ENCODE measurements around the gene GPR34.
"Not testable (repeated sequence)": the region's sequence is repeated elsewhere in the genome, so short reads cannot be mapped to it uniquely, and the experiment has no call there.

The GPR34 gene

DNA sequence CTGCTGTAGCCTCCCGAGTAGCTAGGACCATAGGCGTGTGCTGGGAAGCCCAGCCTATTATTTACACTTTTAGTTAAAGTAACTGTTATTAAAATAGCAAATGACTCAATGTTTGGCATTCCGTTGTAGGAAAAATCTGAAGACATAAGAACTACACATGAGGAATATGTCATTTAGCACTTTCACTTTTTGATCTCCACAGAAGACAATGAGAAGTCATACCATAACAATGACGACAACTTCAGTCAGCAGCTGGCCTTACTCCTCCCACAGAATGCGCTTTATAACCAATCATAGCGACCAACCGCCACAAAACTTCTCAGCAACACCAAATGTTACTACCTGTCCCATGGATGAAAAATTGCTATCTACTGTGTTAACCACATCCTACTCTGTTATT is 6.7 kb downstream of the GPR34 start:
- Histone ChIP-seq H3K36me3 (ENCODE audit: insufficient read depth, low read depth, low read length) (no peaks in the 10 kb centered on the region), H3K27ac (ENCODE audit: low read length) (no peak overlapping the region), H3K9ac (ENCODE audit: low read depth, low read length) (no peak overlapping the region), H3K9me3 (ENCODE audit: insufficient read depth, low read depth, low read length) (no peaks in the 10 kb centered on the region), H3K27me3 (ENCODE audit: insufficient read depth, low read length) (no peaks in the 10 kb centered on the region), H3K4me3 (ENCODE audit: low read length) (no peak overlapping the region), H3K4me1 (ENCODE audit: insufficient read depth, low read length) (no peaks in the 10 kb centered on the region)

DNA sequence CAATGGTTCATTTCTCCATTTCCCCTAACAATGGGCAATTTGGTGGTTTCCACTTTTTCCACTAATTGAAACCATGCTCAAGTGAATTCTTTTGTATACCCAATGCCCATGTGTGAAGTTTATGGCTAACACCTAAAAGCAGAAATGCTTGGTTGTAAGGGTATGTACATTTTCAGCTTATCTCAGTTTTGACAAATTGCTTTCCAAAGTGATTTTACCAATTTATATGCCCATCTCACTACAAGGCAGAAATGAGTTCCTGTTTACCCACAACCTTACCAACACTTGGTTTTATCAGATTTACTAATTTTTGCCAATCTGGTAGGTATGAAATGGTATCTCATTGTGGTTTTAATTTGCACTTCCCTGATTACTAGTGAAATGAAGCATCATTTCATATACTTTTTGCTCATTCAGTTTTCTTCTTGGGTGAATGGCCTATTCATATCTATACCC is 14.8 kb downstream of the GPR34 start:
- Histone ChIP-seq H3K9me3 (ENCODE audit: insufficient read depth, low read depth, low read length) (no peaks in the 10 kb centered on the region), H3K27ac (ENCODE audit: low read length) (no peak overlapping the region), H3K9ac (ENCODE audit: low read depth, low read length) (no peak overlapping the region), H3K4me1 (ENCODE audit: insufficient read depth, low read length) (no peaks in the 10 kb centered on the region; the same call in 1 of the 2 replicates), H3K27me3 (ENCODE audit: insufficient read depth, low read length) (no peaks in the 10 kb centered on the region), H3K36me3 (ENCODE audit: insufficient read depth, low read depth, low read length) (no peaks in the 10 kb centered on the region), H3K4me3 (ENCODE audit: low read length) (no peak overlapping the region)

DNA sequence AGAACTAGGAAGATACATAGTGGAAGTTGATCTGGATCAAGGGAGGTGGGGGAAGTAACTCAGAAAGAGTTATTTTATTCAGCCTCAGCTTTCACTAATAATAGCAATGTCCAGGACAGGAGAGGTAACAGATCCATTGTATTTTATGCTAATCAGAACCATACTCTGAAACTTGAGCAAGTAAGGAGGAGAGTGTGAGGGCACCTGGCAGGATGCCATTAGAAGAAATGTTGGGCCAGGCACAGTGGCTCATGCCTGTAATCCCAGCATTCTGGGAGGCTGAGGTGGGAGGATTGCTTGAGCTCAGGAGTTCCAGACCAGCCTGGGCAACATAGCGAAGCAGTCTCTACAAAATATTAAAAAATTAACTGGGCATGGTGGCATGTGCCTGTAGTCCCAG is 16.3 kb downstream of the GPR34 start:
- H3K9me3 ChIP-seq (ENCODE audit: insufficient read depth, low read depth, low read length) = no peaks in the 10 kb centered on the region
- no peaks in the 10 kb centered on the region for H3K36me3 ChIP-seq (ENCODE audit: insufficient read depth, low read depth, low read length)
- no peak overlapping the region for H3K27ac ChIP-seq (ENCODE audit: low read length)
- H3K27me3 ChIP-seq (ENCODE audit: insufficient read depth, low read length) = no peaks in the 10 kb centered on the region
- H3K4me3 ChIP-seq (ENCODE audit: low read length) = no peak overlapping the region
- H3K4me1 ChIP-seq (ENCODE audit: insufficient read depth, low read length) = no peaks in the 10 kb centered on the region; the same call in 1 of the 2 replicates
- no peak overlapping the region for H3K9ac ChIP-seq (ENCODE audit: low read depth, low read length)

DNA sequence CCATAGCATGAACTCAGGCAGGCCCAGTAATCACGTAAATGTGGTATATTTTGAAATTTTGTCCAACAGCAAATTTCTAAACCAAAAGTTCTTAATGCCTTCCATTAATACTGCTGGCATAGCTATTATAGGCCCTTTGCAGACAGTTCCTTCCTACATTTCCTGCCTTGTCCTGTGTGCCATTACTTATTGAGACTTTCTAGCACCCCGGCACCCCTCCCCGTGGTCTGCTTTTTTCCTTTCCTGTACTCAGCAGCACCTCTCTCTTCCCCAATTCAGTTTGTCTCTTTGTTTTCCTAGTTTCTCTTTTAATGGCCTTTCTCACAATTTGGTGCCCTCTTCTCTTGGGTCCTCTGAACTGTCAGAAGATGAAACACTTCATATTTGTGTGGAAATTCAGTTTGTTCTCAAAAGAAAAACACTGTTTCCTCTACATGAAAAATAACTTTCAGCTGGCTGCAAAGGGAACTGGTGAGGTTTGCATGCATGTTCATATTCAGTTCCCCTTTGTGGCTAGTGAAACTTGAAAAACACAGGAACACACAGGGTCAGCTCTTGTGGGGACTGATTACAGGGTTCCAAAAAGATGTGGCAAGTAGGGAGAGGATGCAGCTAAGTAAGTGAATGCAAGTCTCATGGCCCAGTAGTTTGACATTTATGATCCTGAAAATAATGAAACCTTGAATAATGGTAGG is 17.1 kb downstream of the GPR34 start:
- H3K27ac ChIP-seq (ENCODE audit: low read length) = no peak overlapping the region
- H3K4me3 ChIP-seq (ENCODE audit: low read length) = no peak overlapping the region
- no peaks in the 10 kb centered on the region for H3K9me3 ChIP-seq (ENCODE audit: insufficient read depth, low read depth, low read length)
- H3K27me3 ChIP-seq (ENCODE audit: insufficient read depth, low read length) = no peaks in the 10 kb centered on the region
- H3K9ac ChIP-seq (ENCODE audit: low read depth, low read length) = no peak overlapping the region
- H3K4me1 ChIP-seq (ENCODE audit: insufficient read depth, low read length) = peaks cover 5% of the 10 kb centered on the region; the same call in 1 of the 2 replicates
- H3K36me3 ChIP-seq (ENCODE audit: insufficient read depth, low read depth, low read length) = no peaks in the 10 kb centered on the region

DNA sequence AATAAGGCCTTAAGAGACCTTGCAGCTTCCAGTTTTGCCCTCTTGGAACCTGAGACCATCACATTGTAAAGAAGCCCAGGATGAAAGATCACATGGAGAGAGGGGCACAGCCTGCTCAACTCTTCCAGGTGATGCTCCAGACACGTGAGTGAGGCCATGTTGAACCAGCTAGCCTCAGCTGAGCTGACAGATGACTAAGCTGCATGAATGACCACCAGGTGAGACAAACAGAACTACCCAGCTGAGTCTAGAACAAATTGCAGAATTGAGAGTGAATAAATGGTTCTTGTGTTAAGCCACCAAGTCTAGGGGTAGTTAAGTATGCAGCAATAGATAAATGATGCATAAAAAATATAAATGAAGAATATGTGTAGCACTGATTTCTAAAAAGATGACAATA is 18.4 kb downstream of the GPR34 start:
- H3K4me1 ChIP-seq (ENCODE audit: insufficient read depth, low read length) = peaks cover 6% of the 10 kb centered on the region; the same call in 1 of the 2 replicates
- H3K9ac ChIP-seq (ENCODE audit: low read depth, low read length) = no peak overlapping the region
- no peaks in the 10 kb centered on the region for H3K36me3 ChIP-seq (ENCODE audit: insufficient read depth, low read depth, low read length)
- H3K27me3 ChIP-seq (ENCODE audit: insufficient read depth, low read length) = no peaks in the 10 kb centered on the region
- H3K4me3 ChIP-seq (ENCODE audit: low read length) = no peak overlapping the region
- no peaks in the 10 kb centered on the region for H3K9me3 ChIP-seq (ENCODE audit: insufficient read depth, low read depth, low read length)
- H3K27ac ChIP-seq (ENCODE audit: low read length) = no peak overlapping the region

DNA sequence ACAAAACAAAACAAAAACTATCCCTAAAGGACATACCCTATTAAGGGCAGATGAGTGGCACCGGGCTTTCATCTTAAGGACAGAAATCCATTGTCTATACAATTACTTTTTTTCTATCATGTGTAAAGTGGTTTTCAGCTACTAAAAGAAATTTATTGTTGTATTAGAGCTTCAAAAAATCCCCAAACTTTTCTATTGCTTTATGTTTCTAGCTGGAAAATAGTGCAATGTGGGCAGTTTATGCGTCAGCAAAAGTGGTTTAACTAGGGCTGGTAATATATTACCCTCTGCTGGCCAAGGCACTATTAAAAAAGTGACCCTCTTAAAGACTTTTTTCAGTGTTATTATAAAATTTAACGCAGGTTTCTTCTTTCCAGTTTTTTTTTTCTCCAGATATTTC is 19.7 kb downstream of the GPR34 start:
- H3K27ac ChIP-seq (ENCODE audit: low read length) = no peak overlapping the region
- H3K9ac ChIP-seq (ENCODE audit: low read depth, low read length) = no peak overlapping the region
- H3K4me1 ChIP-seq (ENCODE audit: insufficient read depth, low read length) = peaks cover 6% of the 10 kb centered on the region; the same call in 1 of the 2 replicates
- no peaks in the 10 kb centered on the region for H3K36me3 ChIP-seq (ENCODE audit: insufficient read depth, low read depth, low read length)
- H3K27me3 ChIP-seq (ENCODE audit: insufficient read depth, low read length) = no peaks in the 10 kb centered on the region
- no peaks in the 10 kb centered on the region for H3K9me3 ChIP-seq (ENCODE audit: insufficient read depth, low read depth, low read length)
- no peak overlapping the region for H3K4me3 ChIP-seq (ENCODE audit: low read length)

DNA sequence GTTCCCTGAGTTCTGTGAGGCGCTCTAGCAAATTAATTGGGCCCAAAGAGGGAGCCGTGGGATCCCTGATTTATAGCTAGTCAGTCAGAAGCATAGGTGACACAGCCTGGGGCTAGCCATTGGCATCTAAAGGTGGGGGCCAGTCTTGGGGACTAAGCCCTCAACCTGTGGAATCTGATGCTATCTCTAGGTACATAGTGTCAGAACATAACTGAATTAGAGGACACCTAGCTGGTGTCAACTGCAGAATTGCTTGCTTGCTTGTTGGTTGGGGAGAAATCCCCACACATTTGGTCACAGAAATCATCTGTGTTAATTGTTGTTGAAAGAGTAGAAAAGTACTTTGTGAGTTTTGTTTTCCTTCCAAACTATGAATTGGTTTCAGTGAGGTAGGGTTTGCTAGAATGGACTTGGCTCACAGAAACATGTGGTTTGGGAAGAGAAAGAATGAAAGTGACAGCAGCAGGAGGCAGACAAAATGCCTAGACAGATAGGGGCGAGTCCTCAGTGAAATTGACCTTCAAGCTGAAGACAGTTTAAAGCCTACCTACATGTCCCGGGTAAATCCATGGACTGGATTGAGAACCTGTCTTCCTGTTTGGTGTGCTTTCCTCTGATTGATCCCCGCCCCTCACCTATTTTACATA is 22.4 kb downstream of the GPR34 start:
- H3K4me1 ChIP-seq (ENCODE audit: insufficient read depth, low read length) = peaks cover 6% of the 10 kb centered on the region; the same call in 1 of the 2 replicates
- no peaks in the 10 kb centered on the region for H3K9me3 ChIP-seq (ENCODE audit: insufficient read depth, low read depth, low read length)
- H3K4me3 ChIP-seq (ENCODE audit: low read length) = no peak overlapping the region
- no peaks in the 10 kb centered on the region for H3K27me3 ChIP-seq (ENCODE audit: insufficient read depth, low read length)
- no peaks in the 10 kb centered on the region for H3K36me3 ChIP-seq (ENCODE audit: insufficient read depth, low read depth, low read length)
- H3K27ac ChIP-seq (ENCODE audit: low read length) = no peak overlapping the region
- no peak overlapping the region for H3K9ac ChIP-seq (ENCODE audit: low read depth, low read length)

DNA sequence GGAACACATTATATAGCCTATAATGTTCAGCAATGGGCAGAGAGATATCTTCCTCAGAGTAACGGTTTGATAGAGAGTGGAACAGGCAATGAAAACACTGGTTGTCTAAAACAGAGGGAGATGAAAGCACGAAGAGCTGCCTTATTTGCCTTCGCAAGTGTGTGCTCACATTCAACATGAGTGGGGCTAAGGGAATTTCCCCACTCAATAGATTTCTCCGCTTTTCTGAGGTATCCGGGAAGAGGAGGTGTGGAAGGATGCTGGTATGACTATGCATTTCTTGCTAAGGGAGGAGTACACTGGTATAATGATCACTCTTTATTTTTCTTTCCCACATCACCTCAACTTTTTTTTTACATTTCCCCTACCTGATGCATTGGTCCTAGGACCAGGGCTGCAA is 27.4 kb downstream of the GPR34 start:
- H3K36me3 ChIP-seq (ENCODE audit: insufficient read depth, low read depth, low read length) = no peaks in the 10 kb centered on the region
- H3K9me3 ChIP-seq (ENCODE audit: insufficient read depth, low read depth, low read length) = peaks cover 20% of the 10 kb centered on the region; the same call in 1 of the 2 replicates
- no peak overlapping the region for H3K9ac ChIP-seq (ENCODE audit: low read depth, low read length)
- H3K4me3 ChIP-seq (ENCODE audit: low read length) = no peak overlapping the region
- no peaks in the 10 kb centered on the region for H3K27me3 ChIP-seq (ENCODE audit: insufficient read depth, low read length)
- H3K4me1 ChIP-seq (ENCODE audit: insufficient read depth, low read length) = no peaks in the 10 kb centered on the region; the same call in none of the 2 replicates
- no peak overlapping the region for H3K27ac ChIP-seq (ENCODE audit: low read length)

DNA sequence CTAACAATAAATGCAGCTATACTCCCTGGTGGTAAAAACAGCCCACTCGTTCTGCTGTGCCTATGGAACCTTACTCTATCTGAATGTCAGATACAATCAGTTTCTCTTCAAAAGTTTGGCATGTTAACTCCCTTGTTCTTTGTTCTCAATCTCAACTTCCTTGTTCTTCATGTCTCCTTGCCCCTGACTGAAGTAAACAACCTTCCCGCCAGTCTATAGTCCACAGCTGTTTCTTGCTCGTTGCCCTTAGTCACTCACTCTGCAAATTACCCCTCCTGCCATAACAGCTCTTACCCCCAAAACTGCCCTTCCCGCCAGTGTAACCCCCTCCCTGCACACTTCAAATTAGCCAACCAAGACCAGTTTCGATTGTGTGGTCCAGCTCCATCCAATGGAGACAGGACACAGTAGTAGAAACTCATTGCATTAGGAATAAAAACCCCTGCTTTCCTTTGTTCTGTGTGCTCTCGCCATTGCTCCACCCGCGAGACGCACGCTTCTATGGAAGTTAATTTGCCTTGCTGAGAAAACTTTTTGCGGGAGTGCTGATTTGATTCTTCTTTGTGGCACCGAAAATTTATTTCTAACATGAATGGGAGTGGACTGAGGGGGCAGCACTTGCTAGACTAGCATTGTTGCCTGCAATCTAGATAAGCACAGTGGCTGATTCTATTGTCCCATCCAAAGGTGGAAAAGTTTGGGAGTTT is 28.1 kb downstream of the GPR34 start:
- Histone ChIP-seq H3K9ac (ENCODE audit: low read depth, low read length) (no peak overlapping the region), H3K27me3 (ENCODE audit: insufficient read depth, low read length) (no peaks in the 10 kb centered on the region), H3K27ac (ENCODE audit: low read length) (no peak overlapping the region), H3K4me3 (ENCODE audit: low read length) (no peak overlapping the region), H3K4me1 (ENCODE audit: insufficient read depth, low read length) (no peaks in the 10 kb centered on the region; the same call in none of the 2 replicates), H3K9me3 (ENCODE audit: insufficient read depth, low read depth, low read length) (peaks cover 20% of the 10 kb centered on the region; the same call in 1 of the 2 replicates), H3K36me3 (ENCODE audit: insufficient read depth, low read depth, low read length) (no peaks in the 10 kb centered on the region)

DNA sequence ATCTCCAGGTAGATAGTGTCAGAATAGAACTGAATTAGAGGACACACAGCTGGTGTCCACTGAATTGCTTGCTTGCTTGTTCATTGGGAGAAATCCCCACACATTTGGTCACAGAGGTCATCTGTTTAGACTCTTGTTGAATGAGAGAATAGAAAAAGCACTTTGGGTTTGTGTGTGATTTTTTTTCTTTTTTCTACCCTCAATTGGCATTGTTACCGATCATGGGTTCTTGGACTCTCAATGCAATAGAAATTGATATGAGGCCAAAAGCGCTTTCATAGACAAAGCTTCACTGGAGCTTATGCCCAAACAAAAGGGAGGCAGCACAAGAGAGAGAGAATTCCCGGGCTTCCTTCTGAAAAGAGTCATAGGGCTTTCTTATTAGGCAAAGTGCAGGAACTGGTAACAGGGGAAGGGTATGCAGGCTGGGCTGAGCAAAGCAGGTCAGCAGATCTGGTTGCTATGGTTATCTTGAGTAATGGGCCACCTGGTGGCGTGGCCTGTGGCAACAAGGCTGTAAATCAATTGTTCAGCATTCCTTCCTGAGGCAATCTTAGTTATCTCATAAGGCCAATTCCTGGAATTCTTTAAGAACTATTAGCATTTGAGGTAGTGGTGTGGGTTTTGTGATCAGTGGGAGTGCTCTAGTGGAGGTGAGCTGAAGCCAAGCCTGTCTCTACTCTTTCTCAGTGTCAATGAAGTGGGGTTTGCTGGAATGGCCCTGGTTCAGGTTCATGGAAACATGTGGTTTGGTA is 29.9 kb downstream of the GPR34 start:
- no peak overlapping the region for H3K27ac ChIP-seq (ENCODE audit: low read length)
- H3K36me3 ChIP-seq (ENCODE audit: insufficient read depth, low read depth, low read length) = no peaks in the 10 kb centered on the region
- no peaks in the 10 kb centered on the region for H3K27me3 ChIP-seq (ENCODE audit: insufficient read depth, low read length)
- peak overlapping the region; percentile 42 for H3K9ac ChIP-seq (ENCODE audit: low read depth, low read length)
- peaks cover 20% of the 10 kb centered on the region; the same call in 1 of the 2 replicates for H3K9me3 ChIP-seq (ENCODE audit: insufficient read depth, low read depth, low read length)
- H3K4me1 ChIP-seq (ENCODE audit: insufficient read depth, low read length) = no peaks in the 10 kb centered on the region; the same call in none of the 2 replicates
- H3K4me3 ChIP-seq (ENCODE audit: low read length) = no peak overlapping the region

DNA sequence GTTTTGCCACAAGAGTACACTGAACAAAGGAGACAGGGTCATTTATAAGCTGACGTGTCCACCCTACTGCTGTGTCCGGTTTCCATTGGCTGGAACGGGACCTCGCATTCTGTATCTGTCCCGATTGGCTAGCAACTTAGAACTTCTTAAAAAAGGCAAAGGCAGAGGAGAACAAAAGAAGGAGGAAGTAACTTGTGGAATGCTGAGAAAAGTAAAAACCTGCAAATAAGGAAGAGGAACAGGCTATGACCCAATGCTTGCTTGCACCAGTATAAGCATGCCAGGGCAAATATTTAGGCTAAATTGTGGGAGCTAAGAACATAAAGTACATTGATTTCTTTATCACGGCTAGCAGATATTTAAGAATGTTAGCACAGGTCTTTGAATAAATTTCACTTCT is 30.8 kb downstream of the GPR34 start:
- not testable (repeated sequence) for H3K4me3 ChIP-seq (ENCODE audit: low read length); H3K27me3 ChIP-seq (ENCODE audit: insufficient read depth, low read length); H3K36me3 ChIP-seq (ENCODE audit: insufficient read depth, low read depth, low read length); H3K27ac ChIP-seq (ENCODE audit: low read length); H3K9ac ChIP-seq (ENCODE audit: low read depth, low read length); H3K4me1 ChIP-seq (ENCODE audit: insufficient read depth, low read length)
- H3K9me3 ChIP-seq (ENCODE audit: insufficient read depth, low read depth, low read length) = peaks cover 20% of the 10 kb centered on the region; the same call in 1 of the 2 replicates
